ENCODE measurements around the gene NTRK3. TPM values are rescaled to one million over a fixed set of nuclear protein-coding genes. Genes with fewer than 3 reads are reported as not detected.

NTRK3 gene
- polyA plus RNA-seq, 1 donor (not counting 4 experiments of a cell fraction or from before 2014, with no cell fraction given): not detected

DNA sequence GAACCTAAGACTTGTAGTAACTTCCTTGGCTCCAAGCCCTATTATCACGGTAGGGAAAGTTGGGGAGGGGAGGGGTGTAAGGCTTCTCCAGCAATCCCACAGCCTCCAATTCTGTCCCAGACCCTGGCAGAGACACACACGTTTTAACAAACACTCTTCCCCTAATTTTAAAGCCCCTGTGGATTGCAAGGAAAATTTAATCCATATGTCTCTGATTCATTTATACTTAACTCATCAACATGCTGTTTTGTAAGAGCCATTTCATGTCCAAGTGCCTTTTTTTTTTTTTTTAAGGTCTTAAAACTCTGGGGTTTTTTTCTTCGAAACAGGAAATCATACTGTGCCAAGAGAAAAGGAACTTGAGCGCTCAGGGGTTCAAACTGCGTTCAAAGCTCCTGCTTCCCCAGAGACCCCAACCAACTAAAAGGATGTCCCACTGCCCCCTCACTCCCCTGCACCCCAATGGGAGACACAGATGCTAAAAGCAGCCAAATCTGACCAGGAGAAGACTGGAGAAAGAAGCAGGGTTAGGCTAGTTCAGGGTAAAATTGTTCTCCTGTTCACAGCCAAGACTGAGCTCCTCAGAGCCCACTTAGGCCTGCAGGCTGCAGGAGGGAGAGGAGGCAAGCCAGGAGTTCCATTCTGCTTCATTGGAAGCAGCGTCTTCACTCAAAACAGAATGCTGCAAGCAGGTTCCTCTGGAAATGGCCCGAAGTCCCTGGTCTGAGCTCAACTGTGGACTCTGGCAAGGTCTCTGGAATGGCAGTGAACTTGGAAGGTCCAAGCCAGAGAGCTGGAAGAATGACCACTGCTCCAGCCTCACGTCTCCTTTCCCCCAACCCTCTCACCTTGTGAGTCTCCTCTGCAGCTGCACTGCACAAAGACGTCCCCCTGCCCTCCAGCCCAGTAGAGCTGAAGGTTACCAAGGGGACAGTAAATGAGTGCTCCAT lies 172.5 kb downstream of the NTRK3 start:
- DNase-seq (ENCODE audit: low read depth, low spot score): no peak
- H3K27ac ChIP-seq (ENCODE audit: control insufficient read depth, insufficient read depth, low read length): no peak overlapping the region
- TF ChIP-seq, protein P1, sequence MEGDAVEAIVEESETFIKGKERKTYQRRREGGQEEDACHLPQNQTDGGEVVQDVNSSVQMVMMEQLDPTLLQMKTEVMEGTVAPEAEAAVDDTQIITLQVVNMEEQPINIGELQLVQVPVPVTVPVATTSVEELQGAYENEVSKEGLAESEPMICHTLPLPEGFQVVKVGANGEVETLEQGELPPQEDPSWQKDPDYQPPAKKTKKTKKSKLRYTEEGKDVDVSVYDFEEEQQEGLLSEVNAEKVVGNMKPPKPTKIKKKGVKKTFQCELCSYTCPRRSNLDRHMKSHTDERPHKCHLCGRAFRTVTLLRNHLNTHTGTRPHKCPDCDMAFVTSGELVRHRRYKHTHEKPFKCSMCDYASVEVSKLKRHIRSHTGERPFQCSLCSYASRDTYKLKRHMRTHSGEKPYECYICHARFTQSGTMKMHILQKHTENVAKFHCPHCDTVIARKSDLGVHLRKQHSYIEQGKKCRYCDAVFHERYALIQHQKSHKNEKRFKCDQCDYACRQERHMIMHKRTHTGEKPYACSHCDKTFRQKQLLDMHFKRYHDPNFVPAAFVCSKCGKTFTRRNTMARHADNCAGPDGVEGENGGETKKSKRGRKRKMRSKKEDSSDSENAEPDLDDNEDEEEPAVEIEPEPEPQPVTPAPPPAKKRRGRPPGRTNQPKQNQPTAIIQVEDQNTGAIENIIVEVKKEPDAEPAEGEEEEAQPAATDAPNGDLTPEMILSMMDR (optimal IDR thresholded peaks at IDR 0.05 in 1 of 3, IDR thresholded peaks at IDR 0.05 in 1 of 3, conservative IDR thresholded peaks at IDR 0.05 in 1 of 3; ENCODE audit: extremely low read depth in 1 of 3, insufficient read depth in 2 of 3, low read length in 3 of 3): no peak
- TF ChIP-seq EZH2 (IDR thresholded peaks at IDR 0.05; ENCODE audit: low read length): no peak
- no peaks in the 10 kb centered on the region for H3K36me3 ChIP-seq (ENCODE audit: control insufficient read depth in 2 of 2, extremely low read depth in 1 of 2, insufficient read depth in 2 of 2, low read length in 2 of 2)
- no peaks in the 10 kb centered on the region for H3K27me3 ChIP-seq (ENCODE audit: control insufficient read depth, extremely low read depth, insufficient read depth, low read length)
- no peaks in the 10 kb centered on the region for H3K9me3 ChIP-seq (ENCODE audit: control insufficient read depth, low read depth, low read length)
- no peak overlapping the region for H2AFZ ChIP-seq (ENCODE audit: control insufficient read depth, low read length)
- H3K79me2 ChIP-seq (ENCODE audit: control insufficient read depth, insufficient read depth, low read length): no peaks in the 10 kb centered on the region
- no peak for FAIRE-seq
- H4K20me1 ChIP-seq (ENCODE audit: control insufficient read depth, extremely low read depth, insufficient read depth, low read length): no peaks in the 10 kb centered on the region
- no peaks in the 10 kb centered on the region for H3K4me1 ChIP-seq (ENCODE audit: control insufficient read depth, extremely low read depth, insufficient read depth, low read length)
- H3K9me1 ChIP-seq (ENCODE audit: control insufficient read depth, extremely low read depth, insufficient read depth, low read length): no peaks in the 10 kb centered on the region
- H3K4me2 ChIP-seq (ENCODE audit: control insufficient read depth, extremely low read depth, insufficient read depth, low read depth, low read length): no peak overlapping the region
- H3K4me3 ChIP-seq (ENCODE audit: control insufficient read depth in 2 of 3, extremely low read depth in 1 of 3, insufficient read depth in 2 of 3, low read depth in 1 of 3, low read length in 3 of 3): no peak overlapping the region
- no peak overlapping the region for H3K9ac ChIP-seq (ENCODE audit: control insufficient read depth, extremely low read depth, insufficient read depth, low read length)
- dilution Hi-C loops (cut with MboI; ENCODE audit: extremely low pct_ligation_motif_present, low sequenced_read_pairs): no loop called here

DNA sequence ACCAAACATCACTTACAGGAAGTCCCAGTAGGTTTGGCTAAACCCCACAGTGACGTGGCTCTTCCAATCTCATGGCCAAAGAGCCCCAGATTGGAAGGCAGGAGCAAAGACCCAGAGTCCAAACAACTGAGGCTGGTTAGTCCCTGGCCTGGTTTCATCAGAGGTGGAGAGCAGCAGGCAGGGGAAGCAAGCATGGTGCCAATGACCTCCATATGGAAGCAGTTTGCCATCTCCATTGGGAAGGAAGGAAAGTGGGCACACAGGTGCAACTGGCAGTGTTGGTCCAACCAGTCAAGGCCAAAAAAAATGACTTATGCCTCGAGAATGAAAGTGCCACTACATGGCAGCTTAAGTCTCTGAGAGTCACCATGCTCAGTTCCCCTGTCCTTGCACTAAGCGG lies 175.9 kb downstream of the NTRK3 start:
- FAIRE-seq (no peak), DNase-seq (ENCODE audit: low read depth, low spot score) (no peak)
- no peak overlapping the region for H3K4me3 ChIP-seq (ENCODE audit: control insufficient read depth in 2 of 3, extremely low read depth in 1 of 3, insufficient read depth in 2 of 3, low read depth in 1 of 3, low read length in 3 of 3)
- H3K27me3 ChIP-seq (ENCODE audit: control insufficient read depth, extremely low read depth, insufficient read depth, low read length): no peaks in the 10 kb centered on the region
- no peaks in the 10 kb centered on the region for H4K20me1 ChIP-seq (ENCODE audit: control insufficient read depth, extremely low read depth, insufficient read depth, low read length)
- no peaks in the 10 kb centered on the region for H3K9me1 ChIP-seq (ENCODE audit: control insufficient read depth, extremely low read depth, insufficient read depth, low read length)
- H3K27ac ChIP-seq (ENCODE audit: control insufficient read depth, insufficient read depth, low read length): no peak overlapping the region
- no peak overlapping the region for H3K4me2 ChIP-seq (ENCODE audit: control insufficient read depth, extremely low read depth, insufficient read depth, low read depth, low read length)
- no peaks in the 10 kb centered on the region for H3K79me2 ChIP-seq (ENCODE audit: control insufficient read depth, insufficient read depth, low read length)
- TF ChIP-seq, protein P1 (optimal IDR thresholded peaks at IDR 0.05 in 1 of 3, IDR thresholded peaks at IDR 0.05 in 1 of 3, conservative IDR thresholded peaks at IDR 0.05 in 1 of 3; ENCODE audit: extremely low read depth in 1 of 3, insufficient read depth in 2 of 3, low read length in 3 of 3): no peak
- no peak for TF ChIP-seq EZH2 (IDR thresholded peaks at IDR 0.05; ENCODE audit: low read length)
- dilution Hi-C loops (cut with MboI; ENCODE audit: extremely low pct_ligation_motif_present, low sequenced_read_pairs): no loop called here
- no peak overlapping the region for H3K9ac ChIP-seq (ENCODE audit: control insufficient read depth, extremely low read depth, insufficient read depth, low read length)
- no peak overlapping the region for H2AFZ ChIP-seq (ENCODE audit: control insufficient read depth, low read length)
- H3K36me3 ChIP-seq (ENCODE audit: control insufficient read depth in 2 of 2, extremely low read depth in 1 of 2, insufficient read depth in 2 of 2, low read length in 2 of 2): no peaks in the 10 kb centered on the region
- H3K9me3 ChIP-seq (ENCODE audit: control insufficient read depth, low read depth, low read length): no peaks in the 10 kb centered on the region
- H3K4me1 ChIP-seq (ENCODE audit: control insufficient read depth, extremely low read depth, insufficient read depth, low read length): no peaks in the 10 kb centered on the region
